Measurements from ENCODE around the gene COL11A2.

DNA sequence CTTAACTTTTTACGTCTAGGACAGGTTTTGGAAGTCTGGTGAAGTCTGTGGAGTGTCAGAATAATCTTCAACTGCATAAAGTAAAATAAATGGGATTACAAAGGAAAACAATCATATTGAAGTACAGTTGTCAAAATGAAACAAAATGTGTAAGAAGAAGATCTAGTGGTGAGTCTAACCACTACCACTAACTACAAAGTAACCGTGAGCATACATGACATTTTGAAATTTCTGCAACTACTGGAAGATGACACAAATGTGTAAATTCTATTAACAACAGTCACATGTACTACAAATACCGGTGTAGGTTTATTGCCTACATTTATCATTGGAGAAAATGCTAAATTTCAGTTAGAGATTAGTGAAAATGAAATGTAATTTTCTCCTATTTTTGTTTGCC is 49.7 kb upstream of the COL11A2 start:
- no peak for TF ChIP-seq RAD21 (IDR thresholded peaks at IDR 0.05; ENCODE audit: low read depth)
- TF ChIP-seq EZH2 (IDR thresholded peaks at IDR 0.05): no peak
- TF ChIP-seq, protein P1, sequence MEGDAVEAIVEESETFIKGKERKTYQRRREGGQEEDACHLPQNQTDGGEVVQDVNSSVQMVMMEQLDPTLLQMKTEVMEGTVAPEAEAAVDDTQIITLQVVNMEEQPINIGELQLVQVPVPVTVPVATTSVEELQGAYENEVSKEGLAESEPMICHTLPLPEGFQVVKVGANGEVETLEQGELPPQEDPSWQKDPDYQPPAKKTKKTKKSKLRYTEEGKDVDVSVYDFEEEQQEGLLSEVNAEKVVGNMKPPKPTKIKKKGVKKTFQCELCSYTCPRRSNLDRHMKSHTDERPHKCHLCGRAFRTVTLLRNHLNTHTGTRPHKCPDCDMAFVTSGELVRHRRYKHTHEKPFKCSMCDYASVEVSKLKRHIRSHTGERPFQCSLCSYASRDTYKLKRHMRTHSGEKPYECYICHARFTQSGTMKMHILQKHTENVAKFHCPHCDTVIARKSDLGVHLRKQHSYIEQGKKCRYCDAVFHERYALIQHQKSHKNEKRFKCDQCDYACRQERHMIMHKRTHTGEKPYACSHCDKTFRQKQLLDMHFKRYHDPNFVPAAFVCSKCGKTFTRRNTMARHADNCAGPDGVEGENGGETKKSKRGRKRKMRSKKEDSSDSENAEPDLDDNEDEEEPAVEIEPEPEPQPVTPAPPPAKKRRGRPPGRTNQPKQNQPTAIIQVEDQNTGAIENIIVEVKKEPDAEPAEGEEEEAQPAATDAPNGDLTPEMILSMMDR (IDR thresholded peaks at IDR 0.05 in 2 of 3, conservative IDR thresholded peaks at IDR 0.05 in 1 of 3; ENCODE audit: borderline replicate concordance in 1 of 3, insufficient read depth in 1 of 3, low read depth in 2 of 3, low read length in 2 of 3): no peak
- TF ChIP-seq, protein P2, sequence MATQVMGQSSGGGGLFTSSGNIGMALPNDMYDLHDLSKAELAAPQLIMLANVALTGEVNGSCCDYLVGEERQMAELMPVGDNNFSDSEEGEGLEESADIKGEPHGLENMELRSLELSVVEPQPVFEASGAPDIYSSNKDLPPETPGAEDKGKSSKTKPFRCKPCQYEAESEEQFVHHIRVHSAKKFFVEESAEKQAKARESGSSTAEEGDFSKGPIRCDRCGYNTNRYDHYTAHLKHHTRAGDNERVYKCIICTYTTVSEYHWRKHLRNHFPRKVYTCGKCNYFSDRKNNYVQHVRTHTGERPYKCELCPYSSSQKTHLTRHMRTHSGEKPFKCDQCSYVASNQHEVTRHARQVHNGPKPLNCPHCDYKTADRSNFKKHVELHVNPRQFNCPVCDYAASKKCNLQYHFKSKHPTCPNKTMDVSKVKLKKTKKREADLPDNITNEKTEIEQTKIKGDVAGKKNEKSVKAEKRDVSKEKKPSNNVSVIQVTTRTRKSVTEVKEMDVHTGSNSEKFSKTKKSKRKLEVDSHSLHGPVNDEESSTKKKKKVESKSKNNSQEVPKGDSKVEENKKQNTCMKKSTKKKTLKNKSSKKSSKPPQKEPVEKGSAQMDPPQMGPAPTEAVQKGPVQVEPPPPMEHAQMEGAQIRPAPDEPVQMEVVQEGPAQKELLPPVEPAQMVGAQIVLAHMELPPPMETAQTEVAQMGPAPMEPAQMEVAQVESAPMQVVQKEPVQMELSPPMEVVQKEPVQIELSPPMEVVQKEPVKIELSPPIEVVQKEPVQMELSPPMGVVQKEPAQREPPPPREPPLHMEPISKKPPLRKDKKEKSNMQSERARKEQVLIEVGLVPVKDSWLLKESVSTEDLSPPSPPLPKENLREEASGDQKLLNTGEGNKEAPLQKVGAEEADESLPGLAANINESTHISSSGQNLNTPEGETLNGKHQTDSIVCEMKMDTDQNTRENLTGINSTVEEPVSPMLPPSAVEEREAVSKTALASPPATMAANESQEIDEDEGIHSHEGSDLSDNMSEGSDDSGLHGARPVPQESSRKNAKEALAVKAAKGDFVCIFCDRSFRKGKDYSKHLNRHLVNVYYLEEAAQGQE (IDR thresholded peaks at IDR 0.05; ENCODE audit: low read depth): no peak
- no peak for TF ChIP-seq EZH2phosphoT487 (IDR thresholded peaks at IDR 0.05; ENCODE audit: borderline replicate concordance)
- no peak for TF ChIP-seq YY1 (IDR thresholded peaks at IDR 0.05; ENCODE audit: extremely low read depth, insufficient replicate concordance, low read depth, low read length)
- no peak for TF ChIP-seq EGR1 (IDR thresholded peaks at IDR 0.05; ENCODE audit: low read depth)
- no peak for TF ChIP-seq SIN3A (IDR thresholded peaks at IDR 0.05; ENCODE audit: low read depth)
- TF ChIP-seq, protein P3, sequence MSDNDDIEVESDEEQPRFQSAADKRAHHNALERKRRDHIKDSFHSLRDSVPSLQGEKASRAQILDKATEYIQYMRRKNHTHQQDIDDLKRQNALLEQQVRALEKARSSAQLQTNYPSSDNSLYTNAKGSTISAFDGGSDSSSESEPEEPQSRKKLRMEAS (IDR thresholded peaks at IDR 0.05): no peak
